ENCODE measurements around the gene BICDL1. TPM values are rescaled to one million over a fixed set of nuclear protein-coding genes. Genes with fewer than 3 reads are reported as not detected.

BICDL1 gene
- total RNA-seq, 3 donors from 2014 or later, result 0.48 to 23.4 (median 5.6) TPM

DNA sequence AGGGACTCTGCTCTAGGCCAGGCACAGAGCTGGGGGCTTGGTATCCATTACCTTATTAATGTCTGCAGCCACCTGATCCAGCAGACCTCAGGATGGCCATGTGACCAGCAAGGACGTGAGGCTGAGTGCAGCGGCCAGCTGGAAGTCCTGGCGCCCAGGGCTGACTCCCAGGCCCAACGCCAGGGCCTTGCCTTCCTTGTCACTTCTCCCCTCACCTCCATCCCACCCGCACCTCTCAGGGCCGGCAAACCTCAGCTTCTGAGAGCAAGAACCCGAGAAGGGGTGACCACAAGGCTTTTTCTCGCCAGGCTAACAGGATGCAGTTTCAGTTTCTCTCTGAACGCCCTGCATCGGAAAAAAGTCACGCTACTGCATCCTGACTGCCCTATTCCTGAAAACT, 112.1 kb downstream of the BICDL1 start:
- Histone ChIP-seq H3K4me1 (peaks cover 11% of the 10 kb centered on the region in 2 donors), H3K9me3 (no peaks in the 10 kb centered on the region), H3K4me3 (peak overlapping the region in 1 of 3 donors; percentile 47), H3K27me3 (no peaks in the 10 kb centered on the region), H3K27ac (peak overlapping the region; percentile 55 to 62), H3K36me3 (no peaks in the 10 kb centered on the region)
- no peak for TF ChIP-seq POLR2A (IDR thresholded peaks at IDR 0.05)
- intact Hi-C loops (cut with DNase I; ENCODE audit: low total_unique reads), result no loop called here
- DNase-seq (ENCODE audit: low spot score in 2 of 2), result no peak

DNA sequence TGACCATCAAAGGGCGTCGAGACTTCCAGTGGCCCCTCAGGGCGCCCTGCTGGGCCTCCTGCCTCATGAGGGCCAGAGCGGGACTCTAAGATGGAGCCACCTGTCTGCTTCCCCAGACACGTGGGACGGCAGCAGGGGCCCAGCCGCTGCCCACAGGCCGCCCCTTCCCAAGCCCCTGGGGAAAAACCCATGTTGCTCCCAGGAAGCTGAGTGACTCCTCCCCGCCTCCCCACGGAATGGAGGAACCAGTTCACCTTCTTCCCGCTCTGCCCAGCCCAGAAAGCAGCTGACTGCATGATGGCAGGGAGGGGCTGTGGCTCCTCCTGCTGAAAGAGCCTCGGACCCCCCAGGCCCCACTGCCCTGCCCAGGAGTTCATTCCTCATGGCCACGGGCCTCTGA, 112.6 kb downstream of the BICDL1 start:
- Histone ChIP-seq H3K4me3 (peak overlapping the region in 1 of 3 donors; percentile 47), H3K36me3 (no peaks in the 10 kb centered on the region), H3K4me1 (peaks cover 11% of the 10 kb centered on the region in 2 donors), H3K27ac (peak overlapping the region; percentile 55 to 62), H3K27me3 (no peaks in the 10 kb centered on the region), H3K9me3 (no peaks in the 10 kb centered on the region)
- no peak for DNase-seq (ENCODE audit: low spot score in 2 of 2)
- intact Hi-C loops (cut with DNase I; ENCODE audit: low total_unique reads), result no loop called here
- TF ChIP-seq, protein P1, sequence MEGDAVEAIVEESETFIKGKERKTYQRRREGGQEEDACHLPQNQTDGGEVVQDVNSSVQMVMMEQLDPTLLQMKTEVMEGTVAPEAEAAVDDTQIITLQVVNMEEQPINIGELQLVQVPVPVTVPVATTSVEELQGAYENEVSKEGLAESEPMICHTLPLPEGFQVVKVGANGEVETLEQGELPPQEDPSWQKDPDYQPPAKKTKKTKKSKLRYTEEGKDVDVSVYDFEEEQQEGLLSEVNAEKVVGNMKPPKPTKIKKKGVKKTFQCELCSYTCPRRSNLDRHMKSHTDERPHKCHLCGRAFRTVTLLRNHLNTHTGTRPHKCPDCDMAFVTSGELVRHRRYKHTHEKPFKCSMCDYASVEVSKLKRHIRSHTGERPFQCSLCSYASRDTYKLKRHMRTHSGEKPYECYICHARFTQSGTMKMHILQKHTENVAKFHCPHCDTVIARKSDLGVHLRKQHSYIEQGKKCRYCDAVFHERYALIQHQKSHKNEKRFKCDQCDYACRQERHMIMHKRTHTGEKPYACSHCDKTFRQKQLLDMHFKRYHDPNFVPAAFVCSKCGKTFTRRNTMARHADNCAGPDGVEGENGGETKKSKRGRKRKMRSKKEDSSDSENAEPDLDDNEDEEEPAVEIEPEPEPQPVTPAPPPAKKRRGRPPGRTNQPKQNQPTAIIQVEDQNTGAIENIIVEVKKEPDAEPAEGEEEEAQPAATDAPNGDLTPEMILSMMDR (IDR thresholded peaks at IDR 0.05), result no peak
- no peak for TF ChIP-seq POLR2A (IDR thresholded peaks at IDR 0.05)
- TF ChIP-seq POLR2AphosphoS5 (IDR thresholded peaks at IDR 0.05), result no peak

DNA sequence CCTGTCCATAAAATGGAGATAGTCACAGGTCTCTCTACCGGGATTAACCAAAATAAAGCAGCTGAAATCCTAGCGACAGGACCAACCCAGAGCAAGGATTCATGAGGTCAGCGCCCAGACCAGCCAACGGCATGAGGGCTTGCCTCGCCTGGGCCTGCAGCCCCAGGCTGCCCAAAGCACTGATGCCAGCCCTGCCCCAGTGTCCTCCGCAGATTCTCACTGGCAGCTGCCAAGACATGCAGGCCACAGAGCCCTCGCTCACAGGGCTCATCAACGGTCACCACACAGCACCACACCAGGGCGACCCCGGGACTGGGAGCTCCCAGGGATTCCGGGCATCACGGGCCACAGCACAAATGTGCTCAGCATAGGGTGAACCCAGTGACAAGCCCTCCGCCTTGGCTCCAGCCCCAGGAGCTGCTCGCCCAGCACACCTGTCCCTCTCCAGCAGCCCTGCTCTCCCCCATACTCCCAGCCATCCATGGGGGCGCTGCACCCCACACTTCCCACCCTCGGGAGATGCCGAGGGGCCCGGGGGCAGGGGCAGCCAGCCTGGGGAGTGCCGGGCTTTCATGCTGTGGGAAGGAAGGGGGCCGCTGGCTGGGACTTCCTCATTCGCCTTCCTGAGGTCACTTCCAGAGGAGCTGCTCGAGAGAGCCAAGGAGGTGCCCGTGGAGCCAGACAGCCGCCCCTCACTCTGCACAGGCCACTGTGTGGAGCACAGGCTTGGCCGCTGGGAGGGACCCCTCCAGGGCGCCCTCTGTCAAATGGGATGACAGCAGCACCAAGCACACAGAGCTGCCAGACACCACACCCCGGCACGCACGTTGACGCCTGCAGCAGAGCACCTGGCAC, 113.4 kb downstream of the BICDL1 start:
- Histone ChIP-seq H3K27me3 (no peaks in the 10 kb centered on the region), H3K9me3 (no peaks in the 10 kb centered on the region), H3K36me3 (no peaks in the 10 kb centered on the region), H3K4me3 (no peak overlapping the region), H3K27ac (peak overlapping the region; percentile 55 to 62), H3K4me1 (peaks cover 11% of the 10 kb centered on the region in 2 donors)
- intact Hi-C loops (cut with DNase I; ENCODE audit: low total_unique reads), result no loop called here
- TF ChIP-seq POLR2A (IDR thresholded peaks at IDR 0.05), result no peak
- no peak for TF ChIP-seq POLR2AphosphoS5 (IDR thresholded peaks at IDR 0.05)
- TF ChIP-seq, protein P1 (IDR thresholded peaks at IDR 0.05), result no peak
- DNase-seq (ENCODE audit: low spot score in 2 of 2), result no peak

DNA sequence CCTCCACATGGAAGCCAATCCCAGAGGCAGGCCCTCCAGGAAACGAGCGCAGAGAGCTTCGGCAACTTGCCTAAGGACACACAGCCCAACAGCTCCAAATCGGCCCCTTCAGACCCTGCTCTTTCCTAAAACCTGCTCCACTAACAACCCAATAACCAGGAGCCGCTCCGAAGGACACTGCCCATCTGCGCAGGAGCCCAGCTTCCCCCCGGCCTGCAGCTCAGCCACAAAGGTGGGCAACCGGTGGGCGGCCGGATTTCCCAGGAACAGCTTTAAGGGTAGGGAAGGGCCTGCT, 114.0 kb downstream of the BICDL1 start:
- TF ChIP-seq POLR2AphosphoS5 (IDR thresholded peaks at IDR 0.05) (no peak), POLR2A (IDR thresholded peaks at IDR 0.05) (no peak)
- TF ChIP-seq, protein P1 (IDR thresholded peaks at IDR 0.05), result no peak
- H3K4me1 ChIP-seq, result peaks cover 11% of the 10 kb centered on the region in 2 donors
- intact Hi-C loops (cut with DNase I; ENCODE audit: low total_unique reads), result no loop called here
- H3K36me3 ChIP-seq, result no peaks in the 10 kb centered on the region
- no peak overlapping the region for H3K4me3 ChIP-seq
- DNase-seq (ENCODE audit: low spot score in 2 of 2), result no peak
- H3K27ac ChIP-seq, result no peak overlapping the region
- H3K9me3 ChIP-seq, result no peaks in the 10 kb centered on the region
- no peaks in the 10 kb centered on the region for H3K27me3 ChIP-seq

DNA sequence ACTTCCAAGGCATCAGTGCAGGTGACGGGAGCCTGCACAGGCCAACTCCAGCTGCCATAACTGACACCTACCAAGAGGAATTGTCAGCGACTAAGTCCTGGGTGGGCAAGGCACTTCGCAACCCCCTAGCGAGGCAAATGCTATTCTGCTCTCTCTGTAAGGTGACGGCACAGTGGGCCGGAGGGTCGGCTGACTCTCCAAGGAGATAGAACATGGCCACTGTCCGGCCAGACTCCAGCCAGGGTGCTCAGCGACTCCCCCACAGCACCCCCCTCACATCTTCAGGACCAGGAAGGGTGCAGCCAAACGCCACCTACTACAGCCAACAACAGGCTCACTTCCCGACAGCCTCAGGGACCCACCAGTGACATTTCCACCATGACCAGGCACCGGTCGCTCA, 114.3 kb downstream of the BICDL1 start:
- H3K27me3 ChIP-seq, result no peaks in the 10 kb centered on the region
- no peak overlapping the region for H3K27ac ChIP-seq
- TF ChIP-seq, protein P1 (IDR thresholded peaks at IDR 0.05), result no peak
- DNase-seq (ENCODE audit: low spot score in 2 of 2), result no peak
- H3K4me3 ChIP-seq, result no peak overlapping the region
- no peaks in the 10 kb centered on the region for H3K36me3 ChIP-seq
- intact Hi-C loops (cut with DNase I; ENCODE audit: low total_unique reads), result no loop called here
- peaks cover 11% of the 10 kb centered on the region in 2 donors for H3K4me1 ChIP-seq
- H3K9me3 ChIP-seq, result no peaks in the 10 kb centered on the region

Data from breast epithelium (tissue), 4 donors.